HepG2 (cell line): ENCODE results near the gene ASCC3. TPM values are rescaled to one million over a fixed set of nuclear protein-coding genes. Genes with fewer than 3 reads are reported as not detected.

Source experiments
- ATAC-seq: fragments of 200-7000 bp; cut with Tn5 transposase; 3 replicates; pipeline ENCODE4 v1.9.1; 2020; ENCODE audit warnings: mild to moderate bottlenecking, moderate library complexity
- BruUV-seq: library from RNA; stranded (reverse); fragments of 400-500 nt; replicated peaks from 2 replicates; lab custom pipeline; 2021; lab: Mats Ljungman, UMichigan
- CTCF ChIA-PET: fragments of 300-600 bp; formaldehyde crosslinking; extraction: SDS; loops from one replicate; lab custom pipeline; 2021; ENCODE audit warnings: low total read pairs, inconsistent platforms, low intra/inter-chr PET ratio; lab: Yijun Ruan, JAX
- POLR2A ChIA-PET: fragments of 350-600 bp; sonication (Branson Sonifier 250); formaldehyde crosslinking; loops from one replicate; lab custom pipeline; 2020; ENCODE audit warnings: antibody characterized with exemption, inconsistent platforms; lab: Yijun Ruan, JAX
- DNase-seq: peaks from one replicate; pipeline ENCODE4 v3.0.0-alpha.2; 2015; ENCODE audit warnings: low spot score
- FAIRE-seq: peaks from 3 replicates; lab custom pipeline; 2011; peaks lifted over from hg19 to GRCh38; lab: Jason Lieb, UNC
- H2AFZ ChIP-seq: one replicate; pipeline ENCODE4 v1.6.1; 2011; ENCODE audit warnings: low read length, inconsistent platforms
- H3K27ac ChIP-seq: fragments of 300-600 bp; 3 replicates; pipeline ENCODE4 v1.8.0; 2011; ENCODE audit warnings: mixed run types, mild to moderate bottlenecking, mixed read lengths, low read length, inconsistent platforms; ENCODE audit not compliant: insufficient read depth; ENCODE audit errors: extremely low read length
- H3K27me3 ChIP-seq, 2 experiments: fragments of 200-600 bp in 1 of 2; 2 replicates in 1 of 2; 3 replicates in 1 of 2; pipeline versions ENCODE4 v1.6.0 to v1.8.0; 2011; ENCODE audit warnings: low read length in 2 of 2, mild to moderate bottlenecking in 2 of 2, moderate library complexity in 2 of 2, inconsistent platforms in 1 of 2; ENCODE audit not compliant: insufficient read depth in 2 of 2, control insufficient read depth in 1 of 2
- H3K36me3 ChIP-seq, 2 experiments: fragments of 200-600 bp in 1 of 2; replicated peaks in 1 of 2; 2 replicates in 1 of 2; 3 replicates in 1 of 2; pipeline versions ENCODE4 v1.5.1 to v1.8.0; 2011; ENCODE audit warnings: low read length in 2 of 2, inconsistent platforms in 1 of 2; ENCODE audit not compliant: insufficient read depth in 2 of 2, control insufficient read depth in 1 of 2
- H3K4me1 ChIP-seq: 2 replicates; pipeline ENCODE4 v1.5.1; 2012; ENCODE audit warnings: low read length, inconsistent platforms; ENCODE audit not compliant: insufficient read depth
- H3K4me2 ChIP-seq: 2 replicates; pipeline ENCODE4 v1.6.0; 2011; ENCODE audit warnings: low read depth, low read length, inconsistent platforms
- H3K4me3 ChIP-seq, 3 experiments: fragments of 200-600 bp in 1 of 3; sonication (generic), shearing (Covaris generic) in 1 of 3; replicated peaks in 1 of 3; 2 replicates each; pipeline ENCODE4 v1.5.1; 2011 to 2016; ENCODE audit warnings: low read length in 3 of 3, inconsistent platforms in 2 of 3, low read depth in 2 of 3, mild to moderate bottlenecking in 2 of 3, control low read depth in 1 of 3, mixed read lengths in 1 of 3; ENCODE audit not compliant: insufficient read depth in 1 of 3
- H3K79me2 ChIP-seq: one replicate; pipeline ENCODE4 v1.6.1; 2011; ENCODE audit warnings: low read length, inconsistent platforms; ENCODE audit not compliant: insufficient read depth
- H3K9ac ChIP-seq: 2 replicates; pipeline ENCODE4 v1.6.0; 2011; ENCODE audit warnings: mild to moderate bottlenecking, low read depth, low read length, inconsistent platforms; ENCODE audit not compliant: insufficient read depth
- H3K9me3 ChIP-seq: 2 replicates; pipeline ENCODE4 v1.5.1; 2012; ENCODE audit warnings: mild to moderate bottlenecking, low read length
- H4K20me1 ChIP-seq: 2 replicates; pipeline ENCODE4 v1.6.0; 2011; ENCODE audit warnings: inconsistent platforms, mild to moderate bottlenecking, low read length, moderate library complexity; ENCODE audit not compliant: insufficient read depth
- AHR ChIP-seq: IDR thresholded peaks from 2 replicates; pipeline ENCODE4 v1.6.1; 2018; ENCODE audit warnings: missing genetic modification reagents, missing compliant biosample characterization
- ARID5B ChIP-seq: IDR thresholded peaks from 2 replicates; pipeline ENCODE4 v1.4.0; 2020; ENCODE audit warnings: mild to moderate bottlenecking, missing genetic modification reagents
- BRF2 ChIP-seq: sonication (generic); formaldehyde crosslinking; IDR thresholded peaks from 2 replicates; pipeline ENCODE4 v1.8.1; 2022; ENCODE audit warnings: mild to moderate bottlenecking, missing genetic modification reagents
- CAMTA2 ChIP-seq: sonication (generic); formaldehyde crosslinking; IDR thresholded peaks from 2 replicates; pipeline ENCODE4 v1.4.0; 2020; ENCODE audit warnings: mild to moderate bottlenecking, missing genetic modification reagents, borderline replicate concordance
- DDIT3 ChIP-seq: sonication (generic); formaldehyde crosslinking; IDR thresholded peaks from 2 replicates; pipeline ENCODE4 v1.4.0; 2020; ENCODE audit warnings: mild to moderate bottlenecking, missing genetic modification reagents
- EP300 ChIP-seq, 3 experiments: sonication (generic) in 1 of 3; formaldehyde crosslinking in 1 of 3; IDR thresholded peaks; 2 replicates each; pipeline versions ENCODE4 v1.5.1 to v1.6.1; 2011 to 2020; ENCODE audit warnings: low read depth in 2 of 3, low read length in 2 of 3, borderline replicate concordance in 1 of 3, improper control_type of control experiment in 1 of 3, mild to moderate bottlenecking in 1 of 3, missing genetic modification reagents in 1 of 3, moderate library complexity in 1 of 3
- HMG20A ChIP-seq: IDR thresholded peaks from 2 replicates; pipeline ENCODE4 v1.6.1; 2016; ENCODE audit warnings: borderline replicate concordance
- MAFK ChIP-seq, 2 experiments: IDR thresholded peaks in 1 of 2; conservative IDR thresholded peaks in 1 of 2; 2 replicates each; pipeline ENCODE4 v1.6.1; 2011; ENCODE audit warnings: improper control_type of control experiment in 2 of 2, low read length in 2 of 2
- PRPF4 ChIP-seq: fragments of 200-400 bp; formaldehyde crosslinking; IDR thresholded peaks from 2 replicates; pipeline ENCODE4 v1.6.1; 2016; ENCODE audit warnings: low read length, low read depth; ENCODE audit not compliant: poor library complexity, severe bottlenecking
- SETDB1 ChIP-seq: sonication (generic); formaldehyde crosslinking; IDR thresholded peaks from 2 replicates; pipeline ENCODE4 v1.5.1; 2020; ENCODE audit warnings: missing genetic modification reagents, mild to moderate bottlenecking, borderline replicate concordance
- STAT5B ChIP-seq: sonication (generic); formaldehyde crosslinking; IDR thresholded peaks from 2 replicates; pipeline ENCODE4 v1.4.0; 2020; ENCODE audit warnings: missing genetic modification reagents
- ZFP36L2 ChIP-seq: sonication (generic); formaldehyde crosslinking; IDR thresholded peaks from 2 replicates; pipeline ENCODE4 v1.4.0; 2020; ENCODE audit warnings: missing genetic modification reagents
- ZMAT5 ChIP-seq: sonication (generic); formaldehyde crosslinking; IDR thresholded peaks from 2 replicates; pipeline ENCODE4 v1.5.0; 2020; ENCODE audit warnings: mild to moderate bottlenecking, low read depth, missing genetic modification reagents, borderline replicate concordance
- ZNF251 ChIP-seq: sonication (generic); formaldehyde crosslinking; IDR thresholded peaks from 2 replicates; pipeline ENCODE4 v1.9.0; 2021; ENCODE audit warnings: mild to moderate bottlenecking, missing genetic modification reagents
- ZNF496 ChIP-seq: sonication (generic); formaldehyde crosslinking; IDR thresholded peaks from 2 replicates; pipeline ENCODE4 v1.8.1; 2023; ENCODE audit warnings: mild to moderate bottlenecking, moderate library complexity, missing genetic modification reagents; ENCODE audit not compliant: insufficient replicate concordance
- ZNF501 ChIP-seq: sonication (generic); formaldehyde crosslinking; IDR thresholded peaks from 2 replicates; pipeline ENCODE4 v1.5.1; 2020; ENCODE audit warnings: mild to moderate bottlenecking, moderate library complexity, missing genetic modification reagents
- WGBS: methylation state at CpG from one replicate; pipeline ENCODE4 v1.1.6; 2017; ENCODE audit warnings: low lambda C conversion rate; 5-methylcytosine and 5-hydroxymethylcytosine counted together
- in situ Hi-C: cut with HindIII; loops from 2 replicates; pipeline ENCODE4 v1.10.0; 2017; ENCODE audit warnings: low pct_unique_long_range_greater_than_20kb; ENCODE audit not compliant: extremely low pct_ligation_motif_present
- intact Hi-C: fragments of 100-400 bp; cut with micrococcal nuclease; formaldehyde crosslinking; loops from one replicate; pipeline ENCODE4 v1.10.0; 2022; ENCODE audit not compliant: unreplicated experiment
- polyA plus RNA-seq, 8 experiments: library from polyadenylated mRNA; depleted of rRNA in 3 of 8; stranded (reverse) in 7 of 8; unstranded in 1 of 8; fragments of >200 nt; fragmentation: Illumina TruSeq in 4 of 8; extraction: Trizol in 4 of 8; gene quantifications; 2 replicates each; pipeline versions ENCODE4 v1.2.1 to v1.2.3, GENCODE V29; 2011 to 2016; ENCODE audit warnings: low read depth in 4 of 8, missing spikeins in 1 of 8, mixed read lengths in 1 of 8; ENCODE audit not compliant: insufficient read depth in 1 of 8
- total RNA-seq, 5 experiments: library from RNA; depleted of rRNA; stranded (reverse); fragments of >200 nt; fragmentation: Illumina TruSeq; extraction: Trizol; gene quantifications; 2 replicates each; pipeline ENCODE4 v1.2.3, GENCODE V29; 2016; ENCODE audit warnings: low read depth in 1 of 5

ASCC3 gene
- total and polyA plus RNA-seq, 2 of the 13 experiments (the other 11 are each of a cell fraction or from before 2014, with no cell fraction given) = 23.1 to 55.7 TPM

GRCh38 chr6:100459592-100460184, 421.4 kb downstream of the ASCC3 start (continued):
- no peak for TF ChIP-seq PRPF4

GRCh38 chr6:100458841-100459591, 422.1 kb downstream of the ASCC3 start:
- H3K36me3 ChIP-seq = no peaks in the 10 kb centered on the region
- 27% methylated on average over 10 of the region's 10 CpGs for WGBS
- no peaks in the 10 kb centered on the region for H3K4me1 ChIP-seq
- H4K20me1 ChIP-seq = peaks cover 2% of the 10 kb centered on the region; the same call in 1 of the 2 replicates
- H3K79me2 ChIP-seq = no peaks in the 10 kb centered on the region
- ChIA-PET POLR2A (no interaction called here), CTCF (no interaction called here)
- H3K4me3 ChIP-seq = no peak overlapping the region
- no peak overlapping the region for H3K4me2 ChIP-seq
- H3K9me3 ChIP-seq = no peaks in the 10 kb centered on the region
- H3K9ac ChIP-seq = no peak overlapping the region
- H2AFZ ChIP-seq = no peak overlapping the region
- in situ Hi-C loops = no loop called here
- FAIRE-seq (no peak), ATAC-seq (no peak), DNase-seq (no peak)
- no peak overlapping the region for H3K27ac ChIP-seq
- BruUV-seq = no TSS peak
- intact Hi-C loops = no loop called here
- H3K27me3 ChIP-seq = peaks cover 9 to 61% of the 10 kb centered on the region in 2 experiments
- TF ChIP-seq ZNF496 (CRISPR knock-in tag) = no peak
- no peak for TF ChIP-seq ZMAT5 (CRISPR knock-in tag)
- TF ChIP-seq BRF2 (CRISPR knock-in tag) = no peak
- TF ChIP-seq ZNF251 = no peak
- no peak for TF ChIP-seq MAFK (conservative IDR thresholded peaks at IDR 0.05 in 1 of 2, IDR thresholded peaks at IDR 0.05 in 1 of 2; ENCODE audit: low read length in 2 of 2)
- TF ChIP-seq STAT5B (CRISPR knock-in tag) = no peak
- TF ChIP-seq SETDB1 (CRISPR knock-in tag) = no peak
- no peak for TF ChIP-seq HMG20A (CRISPR knock-in tag)
- TF ChIP-seq EP300 (IDR thresholded peaks at IDR 0.05; ENCODE audit: low read depth in 2 of 2, low read length in 2 of 2) = no peak
- TF ChIP-seq EP300 (CRISPR knock-in tag; IDR thresholded peaks at IDR 0.05; ENCODE audit: borderline replicate concordance) = no peak
- TF ChIP-seq AHR (CRISPR knock-in tag) = no peak
- TF ChIP-seq ARID5B (CRISPR knock-in tag) = no peak
- TF ChIP-seq DDIT3 = no peak
- TF ChIP-seq ZFP36L2 = no peak
- no peak for TF ChIP-seq CAMTA2
- TF ChIP-seq ZNF501 (CRISPR knock-in tag) = no peak
